ENCODE results near the gene TBC1D19. TPM values are rescaled to one million over a fixed set of nuclear protein-coding genes. Genes with fewer than 3 reads are reported as not detected.
"Not testable (repeated sequence)": the region's sequence is repeated elsewhere in the genome, so short reads cannot be mapped to it uniquely, and the experiment has no call there.

The TBC1D19 gene
- total RNA-seq, 1 experiment from 2014 or later, result 31.0 TPM

GRCh38 chr4:26685250-26685649, 101.4 kb downstream of the TBC1D19 start:
- DNase-seq (ENCODE audit: low read depth), result no peak

GRCh38 chr4:26687728-26688127, 103.8 kb downstream of the TBC1D19 start:
- peak; percentile 77 for DNase-seq (ENCODE audit: low read depth)

GRCh38 chr4:26690506-26690905, 106.6 kb downstream of the TBC1D19 start:
- DNase-seq (ENCODE audit: low read depth), result no peak

GRCh38 chr4:26692014-26692726, 108.3 kb downstream of the TBC1D19 start:
- peak; percentile 88 for DNase-seq (ENCODE audit: low read depth)

GRCh38 chr4:26694131-26694530, 110.2 kb downstream of the TBC1D19 start:
- not testable (repeated sequence) for DNase-seq (ENCODE audit: low read depth)

- DNase-seq (ENCODE audit: low read depth), result no peak
These were observed 116.2 kb downstream of the TBC1D19 start for GRCh38 chr4:26700110-26700509.

GRCh38 chr4:26701095-26701494, 117.2 kb downstream of the TBC1D19 start:
- no peak for DNase-seq (ENCODE audit: low read depth)

GRCh38 chr4:26701786-26702227, 117.9 kb downstream of the TBC1D19 start:
- DNase-seq (ENCODE audit: low read depth), result no peak

GRCh38 chr4:26707342-26707741, 123.5 kb downstream of the TBC1D19 start:
- no peak for DNase-seq (ENCODE audit: low read depth)

GRCh38 chr4:26709246-26709645, 125.4 kb downstream of the TBC1D19 start:
- no peak for DNase-seq (ENCODE audit: low read depth)

- DNase-seq (ENCODE audit: low read depth), result no peak
These were observed 129.8 kb downstream of the TBC1D19 start for GRCh38 chr4:26713563-26714151.

- no peak for DNase-seq (ENCODE audit: low read depth)
These were observed 131.9 kb downstream of the TBC1D19 start for GRCh38 chr4:26715636-26716242.

GRCh38 chr4:26717332-26717731, 133.4 kb downstream of the TBC1D19 start:
- DNase-seq (ENCODE audit: low read depth), result peak; percentile 68

- peak; percentile 17 for DNase-seq (ENCODE audit: low read depth)
These were observed 136.2 kb downstream of the TBC1D19 start for GRCh38 chr4:26719954-26720552.

GRCh38 chr4:26721685-26722084, 137.8 kb downstream of the TBC1D19 start:
- DNase-seq (ENCODE audit: low read depth), result no peak

GRCh38 chr4:26723216-26723615, 139.3 kb downstream of the TBC1D19 start:
- no peak for DNase-seq (ENCODE audit: low read depth)

- no peak for DNase-seq (ENCODE audit: low read depth)
These were observed 140.7 kb downstream of the TBC1D19 start for GRCh38 chr4:26724534-26724933.

- no peak for DNase-seq (ENCODE audit: low read depth)
These were observed 142.9 kb downstream of the TBC1D19 start for GRCh38 chr4:26726655-26727387.

GRCh38 chr4:26727844-26728243, 144.0 kb downstream of the TBC1D19 start:
- DNase-seq (ENCODE audit: low read depth), result no peak

- no peak for DNase-seq (ENCODE audit: low read depth)
These were observed 145.1 kb downstream of the TBC1D19 start for GRCh38 chr4:26729027-26729426.

GRCh38 chr4:26729547-26729946, 145.7 kb downstream of the TBC1D19 start:
- DNase-seq (ENCODE audit: low read depth), result no peak
